Dermis blood vessel endothelial cell (primary cell): ENCODE data around the gene TSPAN10. TPM values are rescaled to one million over a fixed set of nuclear protein-coding genes. Genes with fewer than 3 reads are reported as not detected.

ENCODE experiments used
- DNase-seq: peaks from one replicate; pipeline ENCODE4 v3.0.0; 2010
- total RNA-seq: library from RNA; depleted of rRNA; stranded (reverse); fragments of >200 nt; gene quantifications from 2 replicates; pipeline ENCODE4 v1.2.3, GENCODE V29; 2014

The TSPAN10 gene
- total RNA-seq, 1 donor from 2014 or later: 0.68 TPM

DNA sequence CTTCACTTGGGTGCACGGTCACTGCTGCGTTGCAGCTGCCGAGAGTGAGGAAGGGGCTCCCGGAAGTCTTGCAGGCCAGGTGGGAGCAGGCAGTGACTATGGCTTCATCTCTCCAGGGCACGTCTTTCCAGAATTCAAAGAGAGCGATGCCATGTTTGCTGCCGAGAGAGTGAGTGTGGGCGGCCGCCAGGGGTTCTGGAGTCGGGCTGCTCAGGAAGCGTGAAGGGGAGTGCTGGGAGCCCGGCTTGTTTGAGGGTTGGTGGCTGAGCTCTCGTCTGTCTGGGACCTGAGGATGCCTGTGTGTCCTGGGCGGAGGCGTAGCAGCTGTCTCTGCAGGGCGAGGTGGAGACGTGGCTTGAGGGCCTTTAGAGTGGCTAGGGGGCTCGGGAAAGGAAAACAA, 53.1 kb downstream of the TSPAN10 start:
- no peak for DNase-seq

- DNase-seq: no peak
Observed at GRCh38 chr17:81690549-81690948, 53.6 kb downstream of the TSPAN10 start.

- no peak for DNase-seq
Observed at GRCh38 chr17:81691196-81691595, 54.2 kb downstream of the TSPAN10 start.

- no peak for DNase-seq
Observed at GRCh38 chr17:81691608-81692007, 54.6 kb downstream of the TSPAN10 start.

DNA sequence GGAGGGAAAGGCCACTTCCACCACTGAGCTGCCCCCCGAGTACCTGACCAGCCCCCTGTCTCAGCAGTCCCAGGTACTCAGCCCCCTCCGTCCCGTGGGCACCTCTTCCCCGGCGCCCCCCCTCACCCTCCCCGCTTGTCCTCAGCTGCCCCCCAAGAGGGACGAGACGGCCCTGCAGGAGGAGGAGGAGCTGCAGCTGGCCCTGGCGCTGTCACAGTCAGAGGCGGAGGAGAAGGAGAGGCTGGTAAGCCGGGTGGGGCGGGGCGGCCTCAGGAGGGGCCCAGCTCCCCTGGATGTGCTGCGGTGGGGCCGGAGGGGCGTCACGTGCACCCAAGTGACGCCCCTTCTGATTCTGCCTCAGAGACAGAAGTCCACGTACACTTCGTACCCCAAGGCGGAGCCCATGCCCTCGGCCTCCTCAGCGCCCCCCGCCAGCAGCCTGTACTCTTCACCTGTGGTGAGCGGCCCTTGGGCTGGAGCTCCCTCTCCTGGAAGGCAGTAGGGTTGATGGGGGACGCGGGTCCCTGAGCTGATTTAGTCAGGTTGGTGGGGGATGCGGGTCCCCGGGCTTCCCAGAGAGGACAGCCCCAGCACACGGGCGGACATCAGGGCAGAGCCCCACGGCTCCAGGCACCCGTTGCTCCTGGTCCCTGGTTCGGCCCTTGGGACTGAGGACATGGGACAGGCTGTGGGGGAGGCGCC, 56.7 kb downstream of the TSPAN10 start:
- no peak for DNase-seq

GRCh38 chr17:81694810-81695209, 57.8 kb downstream of the TSPAN10 start:
- DNase-seq: no peak

DNA sequence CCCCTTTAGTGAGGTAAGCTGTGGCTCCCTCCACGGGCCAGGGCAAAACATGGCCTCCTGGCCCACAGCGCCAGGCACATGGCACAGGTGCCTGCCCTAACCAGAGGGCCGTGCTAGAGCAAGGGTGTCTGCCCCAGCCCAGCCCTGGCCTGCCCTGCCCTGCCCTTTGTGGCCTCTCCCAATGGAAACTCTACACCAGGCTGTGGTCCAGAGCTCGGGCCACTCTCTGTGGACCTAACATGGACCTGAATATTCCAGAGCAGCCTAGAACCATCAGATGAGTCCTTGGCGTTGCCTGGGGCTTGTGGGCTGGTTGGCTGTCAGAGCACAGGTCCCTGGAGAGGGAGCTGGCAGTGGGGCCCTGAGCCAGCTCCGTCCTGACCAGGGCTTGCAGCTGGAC, 58.2 kb downstream of the TSPAN10 start:
- no peak for DNase-seq

DNA sequence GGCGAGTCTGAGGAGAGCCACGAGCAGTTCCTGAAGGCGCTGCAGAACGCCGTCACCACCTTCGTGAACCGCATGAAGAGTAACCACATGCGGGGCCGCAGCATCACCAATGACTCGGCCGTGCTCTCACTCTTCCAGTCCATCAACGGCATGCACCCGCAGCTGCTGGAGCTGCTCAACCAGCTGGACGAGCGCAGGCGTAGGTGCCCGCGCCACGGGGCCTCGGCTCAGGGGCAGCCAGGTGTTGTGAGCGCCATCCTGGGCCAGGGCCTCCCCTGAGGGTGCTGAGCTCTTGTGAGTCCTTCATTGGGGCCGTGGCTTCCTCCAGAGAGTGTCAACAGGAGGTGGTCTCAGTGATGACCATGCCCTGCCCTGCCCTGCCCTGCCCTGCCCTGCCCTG, 58.8 kb downstream of the TSPAN10 start:
- no peak for DNase-seq

DNA sequence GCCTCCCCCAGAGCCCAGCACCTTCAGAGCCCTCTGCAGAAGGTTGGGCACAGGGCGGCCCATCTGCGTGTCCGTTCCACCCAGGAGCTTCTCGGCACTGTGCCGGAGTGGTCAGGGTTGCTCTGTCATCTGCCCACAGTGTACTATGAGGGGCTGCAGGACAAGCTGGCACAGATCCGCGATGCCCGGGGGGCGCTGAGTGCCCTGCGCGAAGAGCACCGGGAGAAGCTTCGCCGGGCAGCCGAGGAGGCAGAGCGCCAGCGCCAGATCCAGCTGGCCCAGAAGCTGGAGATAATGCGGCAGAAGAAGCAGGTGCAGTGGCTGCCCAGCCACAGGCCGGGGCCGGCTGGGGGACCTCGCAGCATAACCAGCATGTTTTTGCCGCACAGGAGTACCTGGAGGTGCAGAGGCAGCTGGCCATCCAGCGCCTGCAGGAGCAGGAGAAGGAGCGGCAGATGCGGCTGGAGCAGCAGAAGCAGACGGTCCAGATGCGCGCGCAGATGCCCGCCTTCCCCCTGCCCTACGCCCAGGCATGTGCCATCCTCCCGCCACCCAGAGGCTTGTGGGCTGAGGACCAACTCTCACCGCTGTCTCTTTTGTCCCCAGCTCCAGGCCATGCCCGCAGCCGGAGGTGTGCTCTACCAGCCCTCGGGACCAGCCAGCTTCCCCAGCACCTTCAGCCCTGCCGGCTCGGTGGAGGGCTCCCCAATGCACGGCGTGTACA, 59.4 kb downstream of the TSPAN10 start:
- no peak for DNase-seq

DNA sequence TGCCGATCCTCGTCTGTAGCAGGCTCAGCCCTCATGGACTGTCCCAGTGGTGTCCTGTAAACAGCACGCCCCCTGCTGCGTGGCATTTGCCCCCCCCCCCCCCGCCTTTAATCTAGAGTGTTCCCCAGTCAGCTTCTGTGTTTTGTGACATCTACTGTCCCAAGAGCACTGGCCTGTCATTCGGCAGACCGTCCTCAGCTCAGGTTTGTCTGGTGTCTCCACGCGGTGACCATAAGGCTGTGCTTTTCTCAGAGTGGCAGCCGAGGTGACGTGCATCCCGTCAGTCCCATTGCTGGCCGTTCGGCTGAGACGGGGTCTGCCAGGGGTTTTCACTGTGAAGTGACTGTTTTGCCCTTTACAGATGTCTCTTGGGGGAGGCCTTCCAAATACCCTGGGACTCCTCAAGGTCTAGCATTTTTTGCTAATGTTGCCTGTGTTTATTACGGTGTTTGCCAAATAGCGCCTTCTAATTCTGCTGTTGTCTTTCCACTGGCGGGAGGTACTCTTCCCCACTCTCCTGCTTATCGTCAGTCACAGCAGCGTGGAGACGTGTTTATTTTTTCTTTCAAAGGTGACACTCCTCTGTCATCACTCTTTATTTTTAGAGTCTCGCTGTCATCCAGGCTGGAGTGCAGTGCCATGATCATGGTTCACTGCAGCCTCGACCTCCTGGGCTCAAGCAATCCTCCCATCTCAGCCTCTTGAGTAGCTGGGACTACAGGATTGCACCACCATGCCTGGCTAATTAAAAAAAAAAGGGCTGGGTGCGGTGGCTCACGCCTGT, 60.5 kb downstream of the TSPAN10 start:
- DNase-seq: no peak

Other genes with a start within 250 kb of the TSPAN10 start
- gene BAHCC1, start 241.7 kb upstream of the TSPAN10 start, total RNA-seq: 4.8 and 19.3 TPM in 2 replicates
- 6,291 and 7,288 TPM in 2 replicates for gene ACTG1, start 124.4 kb upstream of the TSPAN10 start, total RNA-seq
- gene FSCN2, start 108.8 kb upstream of the TSPAN10 start, total RNA-seq: 0.42 and 1.0 TPM in 2 replicates
- gene FAAP100, start 84.8 kb upstream of the TSPAN10 start, total RNA-seq: 26.0 and 27.1 TPM in 2 replicates
- 83.9 and 124 TPM in 2 replicates for gene NPLOC4, start 84 bp upstream of the TSPAN10 start, total RNA-seq
- 3.4 and 4.1 TPM in 2 replicates for gene PDE6G, start 19.3 kb downstream of the TSPAN10 start, total RNA-seq
- gene OXLD1, start 29.4 kb downstream of the TSPAN10 start, total RNA-seq: 25.2 and 45.1 TPM in 2 replicates
- gene CCDC137, start 29.5 kb downstream of the TSPAN10 start, total RNA-seq: 11.1 and 14.1 TPM in 2 replicates
- 21.0 and 25.2 TPM in 2 replicates for gene ARL16, start 46.6 kb downstream of the TSPAN10 start, total RNA-seq
- gene HGS, start 46.8 kb downstream of the TSPAN10 start, total RNA-seq: 59.7 and 98.5 TPM in 2 replicates
- gene MRPL12, start 66.2 kb downstream of the TSPAN10 start, total RNA-seq: 8.2 and 10.9 TPM in 2 replicates
- 11.4 and 28.4 TPM in 2 replicates for gene SLC25A10, start 75.1 kb downstream of the TSPAN10 start, total RNA-seq
- 0.17 TPM in 1 of 2 replicates, not detected in the other for gene GCGR, start 167.0 kb downstream of the TSPAN10 start, total RNA-seq
- 79.9 and 138 TPM in 2 replicates for gene MCRIP1, start 196.1 kb downstream of the TSPAN10 start, total RNA-seq
- not detected in 2 replicates for gene PPP1R27, start 197.9 kb downstream of the TSPAN10 start, total RNA-seq
- 1,052 and 1,490 TPM in 2 replicates for gene P4HB, start 223.3 kb downstream of the TSPAN10 start, total RNA-seq
- 195 and 495 TPM in 2 replicates for gene ARHGDIA, start 234.1 kb downstream of the TSPAN10 start, total RNA-seq